Mucosa of rectum (tissue), 2 donors: ENCODE measurements around the gene PERP.

ENCODE experiments used
- H3K27ac ChIP-seq, 2 donors: one replicate each; pipeline ENCODE4 v1.7.0; 2013; ENCODE audit warnings: inconsistent platforms in 2 of 2, low read depth in 2 of 2, low read length in 2 of 2
- H3K27me3 ChIP-seq, 2 donors: one replicate each; pipeline ENCODE4 v1.7.0; 2013; ENCODE audit warnings: low read length in 2 of 2; ENCODE audit not compliant: control insufficient read depth in 2 of 2, insufficient read depth in 2 of 2
- H3K36me3 ChIP-seq, 2 donors: one replicate each; pipeline ENCODE4 v1.7.0; 2013; ENCODE audit warnings: low read length in 2 of 2; ENCODE audit not compliant: control insufficient read depth in 2 of 2, insufficient read depth in 2 of 2
- H3K4me1 ChIP-seq, 2 donors: one replicate each; pipeline ENCODE4 v1.7.0; 2013; ENCODE audit warnings: low read length in 2 of 2, mild to moderate bottlenecking in 1 of 2; ENCODE audit not compliant: control insufficient read depth in 2 of 2, insufficient read depth in 2 of 2
- H3K4me3 ChIP-seq, 2 donors: one replicate each; pipeline ENCODE4 v1.7.0; 2013; ENCODE audit warnings: low read length in 2 of 2
- H3K9ac ChIP-seq, 2 donors: one replicate each; pipeline ENCODE4 v1.7.0; 2013; ENCODE audit warnings: low read length in 2 of 2, low read depth in 1 of 2, mild to moderate bottlenecking in 1 of 2
- H3K9me3 ChIP-seq, 2 donors: one replicate each; pipeline ENCODE4 v1.7.0; 2013; ENCODE audit warnings: low read length in 2 of 2; ENCODE audit not compliant: control insufficient read depth in 2 of 2
- donor health status: healthy.
- donor health status: Normal muscosa, but diverticular disease.

The PERP gene

GRCh38 chr6:138117376-138117914 is 10.2 kb upstream of the PERP start:
- Histone ChIP-seq H3K4me3 (no peak overlapping the region), H3K9me3 (no peaks in the 10 kb centered on the region), H3K9ac (no peak overlapping the region), H3K4me1 (no peaks in the 10 kb centered on the region), H3K36me3 (no peaks in the 10 kb centered on the region), H3K27ac (no peak overlapping the region), H3K27me3 (no peaks in the 10 kb centered on the region)

GRCh38 chr6:138116661-138116999 is 9.4 kb upstream of the PERP start:
- H3K4me3 ChIP-seq, result no peak overlapping the region
- H3K36me3 ChIP-seq, result no peaks in the 10 kb centered on the region
- no peak overlapping the region for H3K27ac ChIP-seq
- H3K9me3 ChIP-seq, result no peaks in the 10 kb centered on the region
- no peaks in the 10 kb centered on the region for H3K27me3 ChIP-seq
- no peak overlapping the region for H3K9ac ChIP-seq
- no peaks in the 10 kb centered on the region for H3K4me1 ChIP-seq

- Histone ChIP-seq H3K9ac (no peak overlapping the region), H3K27me3 (no peaks in the 10 kb centered on the region), H3K9me3 (no peaks in the 10 kb centered on the region), H3K27ac (no peak overlapping the region), H3K4me3 (no peak overlapping the region), H3K4me1 (no peaks in the 10 kb centered on the region), H3K36me3 (no peaks in the 10 kb centered on the region)
These were observed 8.8 kb upstream of the PERP start for GRCh38 chr6:138115877-138116660.

GRCh38 chr6:138115201-138115600 is 8.0 kb upstream of the PERP start:
- no peak overlapping the region for H3K4me3 ChIP-seq
- no peaks in the 10 kb centered on the region for H3K27me3 ChIP-seq
- no peak overlapping the region for H3K27ac ChIP-seq
- H3K36me3 ChIP-seq, result no peaks in the 10 kb centered on the region
- no peaks in the 10 kb centered on the region for H3K4me1 ChIP-seq
- H3K9ac ChIP-seq, result no peak overlapping the region
- no peaks in the 10 kb centered on the region for H3K9me3 ChIP-seq

GRCh38 chr6:138113588-138114210 is 6.5 kb upstream of the PERP start:
- no peak overlapping the region for H3K27ac ChIP-seq

GRCh38 chr6:138110229-138110628 is 3.0 kb upstream of the PERP start:
- no peak overlapping the region for H3K9ac ChIP-seq
- peaks cover 0 to 2% of the 10 kb centered on the region in 2 donors for H3K27me3 ChIP-seq
- H3K36me3 ChIP-seq, result no peaks in the 10 kb centered on the region
- H3K4me1 ChIP-seq, result peaks cover 8 to 18% of the 10 kb centered on the region in 2 donors
- no peak overlapping the region for H3K27ac ChIP-seq
- H3K4me3 ChIP-seq, result no peak overlapping the region
- H3K9me3 ChIP-seq, result no peaks in the 10 kb centered on the region

More at GRCh38 chr6:138113588-138114210, 6.5 kb upstream of the PERP start:
- Histone ChIP-seq H3K36me3 (no peaks in the 10 kb centered on the region), H3K4me3 (no peak overlapping the region), H3K27me3 (no peaks in the 10 kb centered on the region), H3K9me3 (no peaks in the 10 kb centered on the region), H3K9ac (no peak overlapping the region), H3K4me1 (peaks cover under 1 to 5% of the 10 kb centered on the region in 2 donors)

- Histone ChIP-seq H3K27me3 (peaks cover 0 to 2% of the 10 kb centered on the region in 2 donors), H3K27ac (no peak overlapping the region), H3K4me3 (no peak overlapping the region), H3K36me3 (no peaks in the 10 kb centered on the region), H3K9me3 (no peaks in the 10 kb centered on the region), H3K9ac (no peak overlapping the region), H3K4me1 (peaks cover 8 to 18% of the 10 kb centered on the region in 2 donors)
These were observed 2.1 kb upstream of the PERP start for GRCh38 chr6:138109042-138109997.

- H3K36me3 ChIP-seq, result no peaks in the 10 kb centered on the region
- H3K9me3 ChIP-seq, result no peaks in the 10 kb centered on the region
- peaks cover 0 to 2% of the 10 kb centered on the region in 2 donors for H3K27me3 ChIP-seq
- H3K4me3 ChIP-seq, result peak overlapping the region; percentile 74 to 84
- peaks cover 8 to 18% of the 10 kb centered on the region in 2 donors for H3K4me1 ChIP-seq
- peak overlapping the region; percentile 82 to 95 for H3K9ac ChIP-seq
- H3K27ac ChIP-seq, result peak overlapping the region; percentile 91 to 98
These were observed 753 bp upstream of the PERP start for GRCh38 chr6:138107752-138108592.

GRCh38 chr6:138106665-138107077 is 548 bp downstream of the PERP start:
- Histone ChIP-seq H3K27ac (peak overlapping the region; percentile 91 to 98), H3K4me1 (peaks cover 8 to 18% of the 10 kb centered on the region in 2 donors), H3K9ac (peak overlapping the region; percentile 61 to 95), H3K4me3 (peak overlapping the region; percentile 74 to 84), H3K36me3 (no peaks in the 10 kb centered on the region), H3K9me3 (no peaks in the 10 kb centered on the region), H3K27me3 (peaks cover 0 to 2% of the 10 kb centered on the region in 2 donors)
